Bone marrow (tissue), 2 donors: ENCODE results near the gene ACSL4.
"Not testable (repeated sequence)": the region's sequence is repeated elsewhere in the genome, so short reads cannot be mapped to it uniquely, and the experiment has no call there.

Source experiments
- DNase-seq, 2 donors: peaks; one replicate each; lab custom pipeline; 2025; lab: John Stamatoyannopoulos, UW

Gene ACSL4

GRCh38 chrX:109667986-109668385 is 65.1 kb downstream of the ACSL4 start:
- no peak for DNase-seq

GRCh38 chrX:109660435-109661143 is 72.5 kb downstream of the ACSL4 start:
- DNase-seq: no peak

- DNase-seq: no peak
Measured at GRCh38 chrX:109658391-109658790, 74.7 kb downstream of the ACSL4 start.

GRCh38 chrX:109657364-109657763 is 75.7 kb downstream of the ACSL4 start:
- not testable (repeated sequence) for DNase-seq

GRCh38 chrX:109656774-109657173 is 76.3 kb downstream of the ACSL4 start:
- DNase-seq: no peak

GRCh38 chrX:109655502-109656201 is 77.4 kb downstream of the ACSL4 start:
- no peak for DNase-seq

- no peak for DNase-seq
Measured at GRCh38 chrX:109654516-109655109, 78.4 kb downstream of the ACSL4 start.

GRCh38 chrX:109644671-109645070 is 88.4 kb downstream of the ACSL4 start:
- DNase-seq: not testable (repeated sequence)

- DNase-seq: no peak
Measured at GRCh38 chrX:109643687-109644086, 89.4 kb downstream of the ACSL4 start.

GRCh38 chrX:109638158-109638557 is 94.9 kb downstream of the ACSL4 start:
- no peak for DNase-seq

GRCh38 chrX:109637477-109637876 is 95.6 kb downstream of the ACSL4 start:
- DNase-seq: not testable (repeated sequence)

- DNase-seq: no peak
Measured at GRCh38 chrX:109635146-109635545, 97.9 kb downstream of the ACSL4 start.

- no peak for DNase-seq
Measured at GRCh38 chrX:109632906-109633504, 100.1 kb downstream of the ACSL4 start.

- DNase-seq: no peak
Measured at GRCh38 chrX:109629310-109629709, 103.7 kb downstream of the ACSL4 start.

GRCh38 chrX:109626637-109627036 is 106.4 kb downstream of the ACSL4 start:
- DNase-seq: no peak

- no peak for DNase-seq
Measured at GRCh38 chrX:109624641-109625616, 108.1 kb downstream of the ACSL4 start, which contains the start of gene KCNE5. KCNE5 (minus strand) TSS chrX:109625172; CDS start chrX:109625020, 152 bp downstream.

- no peak for DNase-seq
Measured at GRCh38 chrX:109623997-109624396, 109.1 kb downstream of the ACSL4 start.

- no peak for DNase-seq
Measured at GRCh38 chrX:109622270-109622669, 110.8 kb downstream of the ACSL4 start.

- no peak for DNase-seq
Measured at GRCh38 chrX:109619771-109620170, 113.3 kb downstream of the ACSL4 start.

- DNase-seq: no peak
Measured at GRCh38 chrX:109614951-109615350, 118.1 kb downstream of the ACSL4 start.

GRCh38 chrX:109601486-109601885 is 131.6 kb downstream of the ACSL4 start:
- no peak for DNase-seq
